GM23338 (cell line): ENCODE measurements around the gene TASP1. TPM values are rescaled to one million over a fixed set of nuclear protein-coding genes. Genes with fewer than 3 reads are reported as not detected.

Experiments used
- ATAC-seq: fragments of 200-7000 bp; cut with Tn5 transposase; 3 replicates; pipeline ENCODE4 v1.9.1; 2020
- DNase-seq: peaks from one replicate; pipeline ENCODE4 v3.0.0-alpha.2; 2015; ENCODE audit warnings: low spot score
- H2AFZ ChIP-seq: fragments of 200-600 bp; sonication (generic); 2 replicates; pipeline ENCODE4 v1.8.0; 2016; ENCODE audit warnings: antibody characterized with exemption, mild to moderate bottlenecking, moderate library complexity
- H3F3A ChIP-seq: fragments of 200-600 bp; sonication (generic); replicated peaks from 2 replicates; pipeline ENCODE4 v1.8.0; 2017; ENCODE audit warnings: antibody characterized with exemption, mixed run types, low read depth
- H3K27ac ChIP-seq: fragments of 200-600 bp; sonication (generic); 2 replicates; pipeline ENCODE4 v1.6.1; 2016; ENCODE audit warnings: low read depth
- H3K27me3 ChIP-seq: fragments of 200-600 bp; sonication (generic); 2 replicates; pipeline ENCODE4 v1.8.0; 2016; ENCODE audit warnings: mild to moderate bottlenecking, mixed run types, moderate library complexity; ENCODE audit not compliant: insufficient read depth
- H3K36me3 ChIP-seq: fragments of 200-600 bp; sonication (generic); 2 replicates; pipeline ENCODE4 v1.8.0; 2016; ENCODE audit warnings: mild to moderate bottlenecking; ENCODE audit not compliant: insufficient read depth
- H3K4me1 ChIP-seq: fragments of 200-600 bp; sonication (generic); 2 replicates; pipeline ENCODE4 v1.8.0; 2016; ENCODE audit warnings: mild to moderate bottlenecking, moderate library complexity; ENCODE audit not compliant: insufficient read depth
- H3K4me2 ChIP-seq: fragments of 200-600 bp; sonication (generic); 2 replicates; pipeline ENCODE4 v1.7.1; 2017; ENCODE audit warnings: mixed run types
- H3K4me3 ChIP-seq: fragments of 200-600 bp; sonication (generic); 2 replicates; pipeline ENCODE4 v1.6.1; 2016; ENCODE audit warnings: mixed run types
- H3K79me2 ChIP-seq: fragments of 200-600 bp; sonication (generic); replicated peaks from 2 replicates; pipeline ENCODE4 v1.8.0; 2017; ENCODE audit warnings: mild to moderate bottlenecking; ENCODE audit not compliant: insufficient read depth
- H3K9me2 ChIP-seq: fragments of 200-600 bp; sonication (generic); 2 replicates; pipeline ENCODE4 v1.8.0; 2017; ENCODE audit not compliant: insufficient read depth
- H4K20me1 ChIP-seq: fragments of 200-600 bp; sonication (generic); replicated peaks from 2 replicates; pipeline ENCODE4 v1.8.0; 2017; ENCODE audit warnings: mild to moderate bottlenecking; ENCODE audit not compliant: insufficient read depth
- H3K27ac Mint-ChIP-seq: 2 replicates; pipeline ENCODE4 v1.8.0; 2020; ENCODE audit warnings: inconsistent platforms, mild to moderate bottlenecking, moderate library complexity, mixed read lengths
- H3K27me3 Mint-ChIP-seq: 3 replicates; pipeline ENCODE4 v1.8.0; 2022; ENCODE audit warnings: low read depth, mild to moderate bottlenecking, moderate library complexity, mixed read lengths, inconsistent platforms; ENCODE audit not compliant: insufficient read depth, poor library complexity
- H3K36me3 Mint-ChIP-seq: 3 replicates; pipeline ENCODE4 v1.8.0; 2021; ENCODE audit warnings: low read depth, mild to moderate bottlenecking, inconsistent platforms, moderate library complexity, mixed read lengths
- H3K4me1 Mint-ChIP-seq: 3 replicates; pipeline ENCODE4 v1.8.0; 2020; ENCODE audit warnings: mild to moderate bottlenecking, inconsistent platforms, mixed read lengths
- H3K4me3 Mint-ChIP-seq: 3 replicates; pipeline ENCODE4 v1.8.0; 2021; ENCODE audit warnings: moderate library complexity, mild to moderate bottlenecking, inconsistent platforms, mixed read lengths
- H3K9me3 Mint-ChIP-seq: 3 replicates; pipeline ENCODE4 v1.8.0; 2020; ENCODE audit warnings: moderate library complexity, mild to moderate bottlenecking, inconsistent platforms, mixed read lengths
- CREB1 ChIP-seq: fragments of 250-450 bp; sonication (Bioruptor Pico); IDR thresholded peaks from 2 replicates; pipeline ENCODE4 v1.5.0; 2020; ENCODE audit warnings: low read depth, mild to moderate bottlenecking, moderate library complexity
- JUNB ChIP-seq: IDR thresholded peaks from one replicate; pipeline ENCODE4 v1.6.1; 2016; ENCODE audit warnings: antibody characterized with exemption; ENCODE audit not compliant: unreplicated experiment
- NANOG ChIP-seq: IDR thresholded peaks from 2 replicates; pipeline ENCODE4 v1.6.1; 2016; ENCODE audit warnings: antibody characterized with exemption, borderline replicate concordance
- POLR2AphosphoS5 ChIP-seq: IDR thresholded peaks from 2 replicates; pipeline ENCODE4 v1.6.1; 2016; ENCODE audit warnings: antibody characterized with exemption, low read depth
- ZNF114 ChIP-seq: fragments of 250-450 bp; sonication (Bioruptor Pico); IDR thresholded peaks from 2 replicates; pipeline ENCODE4 v1.5.0; 2020; ENCODE audit warnings: mild to moderate bottlenecking, moderate library complexity
- long read RNA-seq: library from polyadenylated mRNA; unstranded; transcript quantifications from one replicate; pipeline ENCODE4 v2.0.0, GENCODE V29; 2020; ENCODE audit not compliant: unreplicated experiment
- polyA plus RNA-seq: library from polyadenylated mRNA; unstranded; fragments of >200 nt; fragmentation: Nextera tagmentation; extraction: Ambion mirVana; gene quantifications from 2 replicates; pipeline ENCODE4 v1.2.1, GENCODE V29; 2016
- total RNA-seq: library from RNA; depleted of rRNA; stranded (reverse); fragments of >200 nt; shearing (Covaris generic); gene quantifications from 2 replicates; pipeline ENCODE4 v1.2.3, GENCODE V29; 2014; rRNA removed
- TF ChIP-seq, protein P1 (sequence below): IDR thresholded peaks from 2 replicates; pipeline ENCODE4 v1.6.1; 2016; ENCODE audit warnings: antibody characterized with exemption
- TF ChIP-seq, protein P2 (sequence below): IDR thresholded peaks from one replicate; pipeline ENCODE4 v1.6.1; 2018; ENCODE audit warnings: antibody characterized with exemption; ENCODE audit not compliant: unreplicated experiment
- TF ChIP-seq, protein P3 (sequence below): fragments of 250-450 bp; sonication (Bioruptor Pico); IDR thresholded peaks from 2 replicates; pipeline ENCODE4 v1.5.0; 2020; ENCODE audit warnings: mild to moderate bottlenecking, moderate library complexity
- TF ChIP-seq, protein P4 (sequence below), 2 experiments: fragments of 200-600 bp in 1 of 2; sonication (generic) in 1 of 2; conservative IDR thresholded peaks; 2 replicates each; pipeline versions ENCODE4 v1.5.1 to v1.6.1; 2016 to 2017; ENCODE audit warnings: antibody characterized with exemption in 2 of 2, low read depth in 2 of 2, mild to moderate bottlenecking in 2 of 2, moderate library complexity in 1 of 2

TASP1 gene, protein sequence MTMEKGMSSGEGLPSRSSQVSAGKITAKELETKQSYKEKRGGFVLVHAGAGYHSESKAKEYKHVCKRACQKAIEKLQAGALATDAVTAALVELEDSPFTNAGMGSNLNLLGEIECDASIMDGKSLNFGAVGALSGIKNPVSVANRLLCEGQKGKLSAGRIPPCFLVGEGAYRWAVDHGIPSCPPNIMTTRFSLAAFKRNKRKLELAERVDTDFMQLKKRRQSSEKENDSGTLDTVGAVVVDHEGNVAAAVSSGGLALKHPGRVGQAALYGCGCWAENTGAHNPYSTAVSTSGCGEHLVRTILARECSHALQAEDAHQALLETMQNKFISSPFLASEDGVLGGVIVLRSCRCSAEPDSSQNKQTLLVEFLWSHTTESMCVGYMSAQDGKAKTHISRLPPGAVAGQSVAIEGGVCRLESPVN
- total RNA-seq (8.0 and 9.8 TPM in 2 replicates), polyA plus RNA-seq (7.9 and 9.7 TPM in 2 replicates)
- long read RNA-seq, partial matches to known transcripts: 4 of 15 reads
- long read RNA-seq, other reads (novel, unspliced or antisense): 7 of 15 reads

DNA sequence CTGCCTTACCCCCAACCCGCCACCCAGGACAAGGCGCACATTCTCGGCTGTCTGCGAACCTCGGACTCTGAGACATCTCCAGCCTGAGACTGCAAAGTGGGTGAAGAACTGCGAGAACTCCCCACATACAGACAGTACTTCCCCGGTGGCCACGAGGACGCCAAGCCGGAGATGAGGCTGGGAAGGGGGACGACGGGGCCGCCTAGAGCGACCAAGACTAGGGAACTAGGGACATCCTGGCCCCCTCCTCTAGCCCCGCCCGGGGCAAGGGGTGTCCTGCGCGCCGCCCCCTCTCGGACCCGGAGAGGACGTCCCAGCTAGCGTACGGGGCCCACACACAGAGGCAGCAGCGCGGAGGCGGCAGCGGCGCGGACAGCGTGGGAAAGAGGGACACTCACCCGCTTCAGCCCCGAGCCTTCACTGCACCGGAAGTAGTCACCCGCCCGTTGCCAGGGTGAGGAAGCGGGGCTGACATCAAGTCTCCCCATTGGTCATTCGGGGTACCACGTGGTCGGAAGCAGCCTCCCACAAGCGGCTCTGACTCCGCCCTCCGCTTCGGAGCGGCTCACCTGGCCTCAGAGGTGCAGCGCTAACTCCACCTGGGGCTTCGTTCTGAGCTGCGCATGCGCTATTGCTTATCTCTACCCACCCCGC, at the start of gene TASP1:
Gene TASP1 (minus strand): TSS at position 437 of the 654 bp plus-strand sequence. CDS start 8,854 bp downstream, outside the sequence.
- Histone ChIP-seq H2AFZ (peak within 1 kb of the TSS; percentile 80; the same call in 1 of the 2 replicates), H4K20me1 (no peaks in the 10 kb centered on the region), H3K4me2 (peak within 1 kb of the TSS; percentile 86), H3K27ac (no peak within 1 kb of the TSS), H3F3A (no peaks in the 10 kb centered on the region), H3K4me3 (peak within 1 kb of the TSS; percentile 79), H3K36me3 (no peaks in the 10 kb centered on the region), H3K79me2 (peaks cover 43% of the 10 kb centered on the region), H3K4me1 (peaks cover 7% of the 10 kb centered on the region; the same call in 1 of the 2 replicates), H3K9me2 (no peaks in the 10 kb centered on the region), H3K27me3 (no peaks in the 10 kb centered on the region)
- H3K27ac Mint-ChIP-seq: peak within 1 kb of the TSS; percentile 93
- H3K4me1 Mint-ChIP-seq: peaks cover 10% of the 10 kb centered on the region
- H3K4me3 Mint-ChIP-seq: peak within 1 kb of the TSS; percentile 94
- peak; percentile 99 for DNase-seq
- H3K27me3 Mint-ChIP-seq: peaks cover 2% of the 10 kb centered on the region
- ATAC-seq: peak; percentile 95
- H3K9me3 Mint-ChIP-seq: no peaks in the 10 kb centered on the region
- H3K36me3 Mint-ChIP-seq: no peaks in the 10 kb centered on the region
- TF ChIP-seq, protein P1, sequence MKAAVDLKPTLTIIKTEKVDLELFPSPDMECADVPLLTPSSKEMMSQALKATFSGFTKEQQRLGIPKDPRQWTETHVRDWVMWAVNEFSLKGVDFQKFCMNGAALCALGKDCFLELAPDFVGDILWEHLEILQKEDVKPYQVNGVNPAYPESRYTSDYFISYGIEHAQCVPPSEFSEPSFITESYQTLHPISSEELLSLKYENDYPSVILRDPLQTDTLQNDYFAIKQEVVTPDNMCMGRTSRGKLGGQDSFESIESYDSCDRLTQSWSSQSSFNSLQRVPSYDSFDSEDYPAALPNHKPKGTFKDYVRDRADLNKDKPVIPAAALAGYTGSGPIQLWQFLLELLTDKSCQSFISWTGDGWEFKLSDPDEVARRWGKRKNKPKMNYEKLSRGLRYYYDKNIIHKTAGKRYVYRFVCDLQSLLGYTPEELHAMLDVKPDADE: peak; percentile 56; the same call in 1 of the 2 replicates
- TF ChIP-seq, protein P2, sequence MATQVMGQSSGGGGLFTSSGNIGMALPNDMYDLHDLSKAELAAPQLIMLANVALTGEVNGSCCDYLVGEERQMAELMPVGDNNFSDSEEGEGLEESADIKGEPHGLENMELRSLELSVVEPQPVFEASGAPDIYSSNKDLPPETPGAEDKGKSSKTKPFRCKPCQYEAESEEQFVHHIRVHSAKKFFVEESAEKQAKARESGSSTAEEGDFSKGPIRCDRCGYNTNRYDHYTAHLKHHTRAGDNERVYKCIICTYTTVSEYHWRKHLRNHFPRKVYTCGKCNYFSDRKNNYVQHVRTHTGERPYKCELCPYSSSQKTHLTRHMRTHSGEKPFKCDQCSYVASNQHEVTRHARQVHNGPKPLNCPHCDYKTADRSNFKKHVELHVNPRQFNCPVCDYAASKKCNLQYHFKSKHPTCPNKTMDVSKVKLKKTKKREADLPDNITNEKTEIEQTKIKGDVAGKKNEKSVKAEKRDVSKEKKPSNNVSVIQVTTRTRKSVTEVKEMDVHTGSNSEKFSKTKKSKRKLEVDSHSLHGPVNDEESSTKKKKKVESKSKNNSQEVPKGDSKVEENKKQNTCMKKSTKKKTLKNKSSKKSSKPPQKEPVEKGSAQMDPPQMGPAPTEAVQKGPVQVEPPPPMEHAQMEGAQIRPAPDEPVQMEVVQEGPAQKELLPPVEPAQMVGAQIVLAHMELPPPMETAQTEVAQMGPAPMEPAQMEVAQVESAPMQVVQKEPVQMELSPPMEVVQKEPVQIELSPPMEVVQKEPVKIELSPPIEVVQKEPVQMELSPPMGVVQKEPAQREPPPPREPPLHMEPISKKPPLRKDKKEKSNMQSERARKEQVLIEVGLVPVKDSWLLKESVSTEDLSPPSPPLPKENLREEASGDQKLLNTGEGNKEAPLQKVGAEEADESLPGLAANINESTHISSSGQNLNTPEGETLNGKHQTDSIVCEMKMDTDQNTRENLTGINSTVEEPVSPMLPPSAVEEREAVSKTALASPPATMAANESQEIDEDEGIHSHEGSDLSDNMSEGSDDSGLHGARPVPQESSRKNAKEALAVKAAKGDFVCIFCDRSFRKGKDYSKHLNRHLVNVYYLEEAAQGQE: no peak
- TF ChIP-seq, protein P3, sequence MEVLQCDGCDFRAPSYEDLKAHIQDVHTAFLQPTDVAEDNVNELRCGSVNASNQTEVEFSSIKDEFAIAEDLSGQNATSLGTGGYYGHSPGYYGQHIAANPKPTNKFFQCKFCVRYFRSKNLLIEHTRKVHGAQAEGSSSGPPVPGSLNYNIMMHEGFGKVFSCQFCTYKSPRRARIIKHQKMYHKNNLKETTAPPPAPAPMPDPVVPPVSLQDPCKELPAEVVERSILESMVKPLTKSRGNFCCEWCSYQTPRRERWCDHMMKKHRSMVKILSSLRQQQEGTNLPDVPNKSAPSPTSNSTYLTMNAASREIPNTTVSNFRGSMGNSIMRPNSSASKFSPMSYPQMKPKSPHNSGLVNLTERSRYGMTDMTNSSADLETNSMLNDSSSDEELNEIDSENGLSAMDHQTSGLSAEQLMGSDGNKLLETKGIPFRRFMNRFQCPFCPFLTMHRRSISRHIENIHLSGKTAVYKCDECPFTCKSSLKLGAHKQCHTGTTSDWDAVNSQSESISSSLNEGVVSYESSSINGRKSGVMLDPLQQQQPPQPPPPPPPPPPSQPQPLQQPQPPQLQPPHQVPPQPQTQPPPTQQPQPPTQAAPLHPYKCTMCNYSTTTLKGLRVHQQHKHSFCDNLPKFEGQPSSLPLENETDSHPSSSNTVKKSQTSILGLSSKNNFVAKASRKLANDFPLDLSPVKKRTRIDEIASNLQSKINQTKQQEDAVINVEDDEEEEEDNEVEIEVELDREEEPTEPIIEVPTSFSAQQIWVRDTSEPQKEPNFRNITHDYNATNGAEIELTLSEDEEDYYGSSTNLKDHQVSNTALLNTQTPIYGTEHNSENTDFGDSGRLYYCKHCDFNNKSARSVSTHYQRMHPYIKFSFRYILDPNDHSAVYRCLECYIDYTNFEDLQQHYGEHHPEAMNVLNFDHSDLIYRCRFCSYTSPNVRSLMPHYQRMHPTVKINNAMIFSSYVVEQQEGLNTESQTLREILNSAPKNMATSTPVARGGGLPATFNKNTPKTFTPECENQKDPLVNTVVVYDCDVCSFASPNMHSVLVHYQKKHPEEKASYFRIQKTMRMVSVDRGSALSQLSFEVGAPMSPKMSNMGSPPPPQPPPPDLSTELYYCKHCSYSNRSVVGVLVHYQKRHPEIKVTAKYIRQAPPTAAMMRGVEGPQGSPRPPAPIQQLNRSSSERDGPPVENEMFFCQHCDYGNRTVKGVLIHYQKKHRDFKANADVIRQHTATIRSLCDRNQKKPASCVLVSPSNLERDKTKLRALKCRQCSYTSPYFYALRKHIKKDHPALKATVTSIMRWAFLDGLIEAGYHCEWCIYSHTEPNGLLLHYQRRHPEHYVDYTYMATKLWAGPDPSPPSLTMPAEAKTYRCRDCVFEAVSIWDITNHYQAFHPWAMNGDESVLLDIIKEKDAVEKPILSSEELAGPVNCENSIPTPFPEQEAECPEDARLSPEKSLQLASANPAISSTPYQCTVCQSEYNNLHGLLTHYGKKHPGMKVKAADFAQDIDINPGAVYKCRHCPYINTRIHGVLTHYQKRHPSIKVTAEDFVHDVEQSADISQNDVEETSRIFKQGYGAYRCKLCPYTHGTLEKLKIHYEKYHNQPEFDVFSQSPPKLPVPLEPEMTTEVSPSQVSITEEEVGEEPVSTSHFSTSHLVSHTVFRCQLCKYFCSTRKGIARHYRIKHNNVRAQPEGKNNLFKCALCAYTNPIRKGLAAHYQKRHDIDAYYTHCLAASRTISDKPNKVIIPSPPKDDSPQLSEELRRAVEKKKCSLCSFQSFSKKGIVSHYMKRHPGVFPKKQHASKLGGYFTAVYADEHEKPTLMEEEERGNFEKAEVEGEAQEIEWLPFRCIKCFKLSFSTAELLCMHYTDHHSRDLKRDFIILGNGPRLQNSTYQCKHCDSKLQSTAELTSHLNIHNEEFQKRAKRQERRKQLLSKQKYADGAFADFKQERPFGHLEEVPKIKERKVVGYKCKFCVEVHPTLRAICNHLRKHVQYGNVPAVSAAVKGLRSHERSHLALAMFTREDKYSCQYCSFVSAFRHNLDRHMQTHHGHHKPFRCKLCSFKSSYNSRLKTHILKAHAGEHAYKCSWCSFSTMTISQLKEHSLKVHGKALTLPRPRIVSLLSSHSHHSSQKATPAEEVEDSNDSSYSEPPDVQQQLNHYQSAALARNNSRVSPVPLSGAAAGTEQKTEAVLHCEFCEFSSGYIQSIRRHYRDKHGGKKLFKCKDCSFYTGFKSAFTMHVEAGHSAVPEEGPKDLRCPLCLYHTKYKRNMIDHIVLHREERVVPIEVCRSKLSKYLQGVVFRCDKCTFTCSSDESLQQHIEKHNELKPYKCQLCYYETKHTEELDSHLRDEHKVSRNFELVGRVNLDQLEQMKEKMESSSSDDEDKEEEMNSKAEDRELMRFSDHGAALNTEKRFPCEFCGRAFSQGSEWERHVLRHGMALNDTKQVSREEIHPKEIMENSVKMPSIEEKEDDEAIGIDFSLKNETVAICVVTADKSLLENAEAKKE (CRISPR knock-in tag): no peak
- TF ChIP-seq, protein P4, sequence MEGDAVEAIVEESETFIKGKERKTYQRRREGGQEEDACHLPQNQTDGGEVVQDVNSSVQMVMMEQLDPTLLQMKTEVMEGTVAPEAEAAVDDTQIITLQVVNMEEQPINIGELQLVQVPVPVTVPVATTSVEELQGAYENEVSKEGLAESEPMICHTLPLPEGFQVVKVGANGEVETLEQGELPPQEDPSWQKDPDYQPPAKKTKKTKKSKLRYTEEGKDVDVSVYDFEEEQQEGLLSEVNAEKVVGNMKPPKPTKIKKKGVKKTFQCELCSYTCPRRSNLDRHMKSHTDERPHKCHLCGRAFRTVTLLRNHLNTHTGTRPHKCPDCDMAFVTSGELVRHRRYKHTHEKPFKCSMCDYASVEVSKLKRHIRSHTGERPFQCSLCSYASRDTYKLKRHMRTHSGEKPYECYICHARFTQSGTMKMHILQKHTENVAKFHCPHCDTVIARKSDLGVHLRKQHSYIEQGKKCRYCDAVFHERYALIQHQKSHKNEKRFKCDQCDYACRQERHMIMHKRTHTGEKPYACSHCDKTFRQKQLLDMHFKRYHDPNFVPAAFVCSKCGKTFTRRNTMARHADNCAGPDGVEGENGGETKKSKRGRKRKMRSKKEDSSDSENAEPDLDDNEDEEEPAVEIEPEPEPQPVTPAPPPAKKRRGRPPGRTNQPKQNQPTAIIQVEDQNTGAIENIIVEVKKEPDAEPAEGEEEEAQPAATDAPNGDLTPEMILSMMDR (conservative IDR thresholded peaks at IDR 0.05; ENCODE audit: low read depth in 2 of 2): no peak
- TF ChIP-seq CREB1 (CRISPR knock-in tag) (peak; percentile 63), ZNF114 (CRISPR knock-in tag) (no peak), POLR2AphosphoS5 (peak; percentile 51), NANOG (no peak), JUNB (no peak)
